BLaER1 treated with 17β-estradiol and CSF1 and Interleukin-3, amounts not matched to agents 10 nM and 100 nM (cell line): ENCODE results near the gene TUBA4A.
A peak's percentile ranks its signal among the peaks of the same experiment; 100 is the strongest.

ENCODE experiments used
- H3K27ac ChIP-seq, 11 experiments: shearing (Covaris generic); formaldehyde crosslinking; 2 replicates each; pipeline ENCODE4 v1.8.1; 2022
- H3K27me3 ChIP-seq, 11 experiments: shearing (Covaris generic); formaldehyde crosslinking; 2 replicates each; pipeline ENCODE4 v1.8.1; 2022
- H3K36me3 ChIP-seq, 11 experiments: shearing (Covaris generic); formaldehyde crosslinking; 2 replicates each; pipeline ENCODE4 v1.8.1; 2022
- H3K4me1 ChIP-seq, 10 experiments: shearing (Covaris generic); formaldehyde crosslinking; 2 replicates each; pipeline ENCODE4 v1.8.1; 2022
- H3K4me2 ChIP-seq, 11 experiments: shearing (Covaris generic); formaldehyde crosslinking; 2 replicates each; pipeline ENCODE4 v1.8.1; 2022
- H3K4me3 ChIP-seq, 10 experiments: shearing (Covaris generic); formaldehyde crosslinking; 2 replicates each; pipeline ENCODE4 v1.8.1; 2022
- H3K9ac ChIP-seq, 11 experiments: shearing (Covaris generic); formaldehyde crosslinking; 2 replicates each; pipeline ENCODE4 v1.8.1; 2022
- H3K9me3 ChIP-seq, 11 experiments: shearing (Covaris generic); formaldehyde crosslinking; replicated peaks in 1 of 11; 2 replicates each; pipeline ENCODE4 v1.8.1; 2022
- H4K20me1 ChIP-seq, 11 experiments: shearing (Covaris generic); formaldehyde crosslinking; 2 replicates each; pipeline ENCODE4 v1.8.1; 2022
- Cebpa-rat ChIP-seq, 11 experiments: shearing (Covaris generic); IDR thresholded peaks; 2 replicates each; pipeline ENCODE4 v1.8.1; 2022

TUBA4A gene

DNA sequence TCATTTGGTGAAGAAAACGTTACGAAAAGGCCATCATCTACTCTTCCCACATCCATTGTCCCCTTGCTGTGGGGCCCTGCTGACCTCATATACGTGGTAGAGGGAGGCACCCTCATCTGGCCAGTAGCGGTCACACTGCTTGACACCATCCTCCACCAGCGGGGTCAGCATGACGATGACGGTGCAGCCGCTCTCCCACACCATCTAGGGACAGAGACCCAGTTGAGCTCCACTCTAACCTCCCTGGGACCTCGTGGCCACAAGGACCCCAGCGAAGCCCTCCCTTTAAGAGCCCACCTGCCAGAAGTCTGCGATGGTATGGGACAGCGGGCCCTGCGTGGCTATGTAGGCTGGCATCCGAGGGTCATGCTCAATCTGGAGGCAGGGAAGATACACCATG is 42.4 kb upstream of the TUBA4A start:
- no peak overlapping the region for H3K4me3 ChIP-seq
- H3K27me3 ChIP-seq, result peaks cover 21 to 25% (median 24%) of the 10 kb centered on the region in 11 experiments
- no peak overlapping the region for H3K4me2 ChIP-seq
- no peaks in the 10 kb centered on the region for H3K9me3 ChIP-seq
- H3K36me3 ChIP-seq, result no peaks in the 10 kb centered on the region
- H3K4me1 ChIP-seq, result peaks cover 8 to 20% (median 16%) of the 10 kb centered on the region in 10 experiments; a peak in 18 of 20 replicates
- peaks cover 0 to 15% (median 0%) of the 10 kb centered on the region in 11 experiments; a peak in 7 of 22 replicates for H4K20me1 ChIP-seq
- no peak for TF ChIP-seq Cebpa-rat (IDR thresholded peaks at IDR 0.05)
- H3K27ac ChIP-seq, result no peak overlapping the region
- no peak overlapping the region for H3K9ac ChIP-seq

- peak overlapping the region; percentile 66 to 87 (median 80) for H3K9ac ChIP-seq
- H3K27ac ChIP-seq, result peak overlapping the region; percentile 55 to 80 (median 70)
- H3K4me2 ChIP-seq, result peak overlapping the region; percentile 78 to 96 (median 88)
- H3K4me3 ChIP-seq, result peak overlapping the region; percentile 57 to 76 (median 61)
- H3K9me3 ChIP-seq, result no peaks in the 10 kb centered on the region
- no peak for TF ChIP-seq Cebpa-rat (IDR thresholded peaks at IDR 0.05)
- peaks cover 0 to 8% (median 0%) of the 10 kb centered on the region in 11 experiments; a peak in 6 of 22 replicates for H4K20me1 ChIP-seq
- H3K4me1 ChIP-seq, result peaks cover 8 to 26% (median 16%) of the 10 kb centered on the region in 10 experiments; a peak in 18 of 20 replicates
- peaks cover 6 to 10% (median 9%) of the 10 kb centered on the region in 11 experiments for H3K27me3 ChIP-seq
- no peaks in the 10 kb centered on the region for H3K36me3 ChIP-seq
Measured at GRCh38 chr2:219294356-219295351, 40.9 kb upstream of the TUBA4A start.

DNA sequence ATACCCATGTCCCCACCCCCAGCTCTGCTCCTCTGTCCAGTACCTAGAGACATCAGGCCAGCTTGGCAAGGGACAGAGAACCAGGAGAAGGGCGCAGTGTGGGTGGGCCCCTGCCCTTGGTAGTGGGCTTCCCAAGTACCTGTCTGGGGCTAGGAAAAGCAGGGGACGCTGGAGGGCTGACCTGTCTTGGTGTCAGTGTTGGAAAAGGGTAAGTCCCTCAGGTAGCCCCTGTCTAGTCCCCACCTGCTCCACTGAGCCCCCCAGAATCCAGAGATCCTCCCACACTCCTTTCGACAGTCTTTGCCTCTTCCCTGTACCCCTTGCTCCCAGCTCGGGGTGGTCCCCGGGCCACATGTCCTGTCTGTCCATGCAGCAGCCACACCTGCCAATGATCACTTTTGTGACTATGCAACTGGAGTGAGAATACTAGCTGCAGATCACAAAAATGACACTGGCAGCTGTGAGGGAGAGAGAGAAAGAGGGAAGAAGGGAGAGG is 40.1 kb upstream of the TUBA4A start:
- no peaks in the 10 kb centered on the region; a peak in 1 of 22 replicates for H4K20me1 ChIP-seq
- H3K27ac ChIP-seq, result peak overlapping the region in 1 of 11 experiments; percentile 69; a peak in 1 of 22 replicates
- peaks cover 8 to 26% (median 15%) of the 10 kb centered on the region in 10 experiments; a peak in 18 of 20 replicates for H3K4me1 ChIP-seq
- peak overlapping the region in 6 of 10 experiments; percentile 58 to 76 (median 60); a peak in 7 of 20 replicates for H3K4me3 ChIP-seq
- peaks cover 0 to 1% (median under 1%) of the 10 kb centered on the region in 11 experiments; a peak in 12 of 22 replicates for H3K27me3 ChIP-seq
- H3K4me2 ChIP-seq, result peak overlapping the region; percentile 78 to 96 (median 88)
- peak overlapping the region in 9 of 11 experiments; percentile 66 to 87 (median 81); a peak in 10 of 22 replicates for H3K9ac ChIP-seq
- H3K9me3 ChIP-seq, result no peaks in the 10 kb centered on the region
- no peaks in the 10 kb centered on the region for H3K36me3 ChIP-seq
- TF ChIP-seq Cebpa-rat (IDR thresholded peaks at IDR 0.05), result no peak

GRCh38 chr2:219292616-219293015 is 38.9 kb upstream of the TUBA4A start:
- Histone ChIP-seq H3K27me3 (no peaks in the 10 kb centered on the region; a peak in 2 of 22 replicates), H3K9ac (no peak overlapping the region), H4K20me1 (no peaks in the 10 kb centered on the region; a peak in 1 of 22 replicates), H3K4me3 (no peak overlapping the region), H3K4me1 (peaks cover 8 to 30% (median 14%) of the 10 kb centered on the region in 10 experiments; a peak in 18 of 20 replicates), H3K36me3 (no peaks in the 10 kb centered on the region), H3K9me3 (no peaks in the 10 kb centered on the region), H3K27ac (no peak overlapping the region), H3K4me2 (no peak overlapping the region)
- TF ChIP-seq Cebpa-rat (IDR thresholded peaks at IDR 0.05), result no peak

DNA sequence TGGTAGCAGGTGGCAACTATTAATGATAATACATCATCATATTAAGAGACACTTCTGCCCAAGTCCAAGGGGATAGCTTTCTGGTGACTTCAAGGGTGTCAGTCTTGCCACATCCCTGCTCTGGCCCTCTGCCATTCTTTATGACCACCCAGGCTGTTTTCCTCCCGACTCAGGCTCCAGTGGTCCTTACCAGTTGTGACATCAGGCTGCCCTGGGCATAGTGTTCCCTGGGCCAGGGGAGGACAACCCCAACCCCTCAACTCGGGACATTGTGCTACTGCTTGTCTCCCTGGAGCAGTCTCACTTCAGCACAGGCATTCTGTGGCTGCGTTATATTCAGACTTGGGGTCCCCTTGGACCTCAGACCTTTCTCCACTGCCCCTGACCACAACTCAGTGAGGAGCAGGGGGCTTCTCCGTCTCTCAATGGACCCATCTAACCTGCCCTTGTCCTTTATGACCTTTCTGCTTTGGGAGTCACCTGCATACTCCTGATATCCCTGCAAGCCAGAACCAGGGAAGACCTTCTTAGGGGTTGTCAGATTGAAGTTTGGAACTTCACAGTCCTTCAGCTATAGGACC is 38.3 kb upstream of the TUBA4A start:
- no peaks in the 10 kb centered on the region; a peak in 2 of 22 replicates for H3K27me3 ChIP-seq
- H3K4me3 ChIP-seq, result no peak overlapping the region
- no peak for TF ChIP-seq Cebpa-rat (IDR thresholded peaks at IDR 0.05)
- no peak overlapping the region for H3K9ac ChIP-seq
- H3K4me1 ChIP-seq, result peaks cover 8 to 32% (median 15%) of the 10 kb centered on the region in 10 experiments; a peak in 18 of 20 replicates
- no peak overlapping the region for H3K4me2 ChIP-seq
- H3K27ac ChIP-seq, result no peak overlapping the region
- no peaks in the 10 kb centered on the region; a peak in 1 of 22 replicates for H4K20me1 ChIP-seq
- no peaks in the 10 kb centered on the region for H3K9me3 ChIP-seq
- H3K36me3 ChIP-seq, result no peaks in the 10 kb centered on the region

GRCh38 chr2:219291394-219291793 is 37.7 kb upstream of the TUBA4A start:
- peaks cover 9 to 36% (median 19%) of the 10 kb centered on the region in 10 experiments; a peak in 18 of 20 replicates for H3K4me1 ChIP-seq
- no peak overlapping the region for H3K4me3 ChIP-seq
- TF ChIP-seq Cebpa-rat (IDR thresholded peaks at IDR 0.05), result no peak
- H3K36me3 ChIP-seq, result peaks cover 0 to 5% (median 0%) of the 10 kb centered on the region in 11 experiments; a peak in 1 of 22 replicates
- no peak overlapping the region for H3K4me2 ChIP-seq
- H3K9ac ChIP-seq, result no peak overlapping the region
- H4K20me1 ChIP-seq, result peaks cover 0 to 6% (median 0%) of the 10 kb centered on the region in 11 experiments; a peak in 2 of 22 replicates
- H3K27ac ChIP-seq, result no peak overlapping the region
- H3K9me3 ChIP-seq, result no peaks in the 10 kb centered on the region
- H3K27me3 ChIP-seq, result no peaks in the 10 kb centered on the region; a peak in 2 of 22 replicates

DNA sequence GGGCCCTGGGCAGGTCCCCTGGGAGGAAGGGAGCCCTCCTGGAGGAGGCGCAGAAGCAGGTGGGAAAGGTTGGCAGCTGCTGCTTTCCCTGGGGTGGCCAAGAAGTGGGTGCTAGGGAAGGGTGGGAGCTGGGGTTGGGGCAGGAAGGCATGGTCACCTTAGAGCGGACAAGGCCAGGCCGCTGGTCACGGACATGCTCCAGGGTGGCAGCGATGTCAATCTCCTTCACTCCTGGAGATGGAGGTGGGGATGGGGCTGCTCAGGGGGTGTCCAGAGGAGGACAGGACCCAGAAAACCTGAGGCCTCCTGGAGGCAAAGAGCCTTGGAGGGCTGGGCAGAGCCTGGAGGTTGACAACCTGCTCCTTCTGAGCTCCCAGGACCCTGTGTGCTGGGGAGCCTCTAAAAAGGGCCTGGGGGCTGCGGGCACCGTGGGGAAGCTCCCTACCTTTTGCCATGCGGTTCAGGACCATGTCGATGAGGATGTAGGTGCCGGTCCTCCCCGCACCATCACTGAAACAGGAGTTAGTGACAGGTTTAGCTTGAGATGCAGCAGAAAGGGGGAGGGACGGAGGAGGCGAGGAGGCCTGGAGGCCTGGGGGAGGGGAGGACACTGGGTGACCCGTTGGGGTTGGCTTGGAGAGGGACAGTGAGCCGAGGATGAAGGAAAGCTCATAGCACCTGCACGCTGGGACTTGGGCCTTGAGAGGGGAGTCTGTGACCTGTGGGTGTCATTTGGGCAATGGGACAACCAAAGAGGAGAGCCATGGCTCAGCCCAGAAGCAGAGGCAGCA is 36.9 kb upstream of the TUBA4A start:
- H3K27ac ChIP-seq, result no peak overlapping the region
- peaks cover 10 to 43% (median 25%) of the 10 kb centered on the region in 10 experiments for H3K4me1 ChIP-seq
- no peaks in the 10 kb centered on the region; a peak in 2 of 22 replicates for H3K27me3 ChIP-seq
- peaks cover 0 to 12% (median 0%) of the 10 kb centered on the region in 11 experiments; a peak in 8 of 22 replicates for H4K20me1 ChIP-seq
- no peak overlapping the region for H3K4me3 ChIP-seq
- H3K4me2 ChIP-seq, result peak overlapping the region in 2 of 11 experiments; percentile 14 to 18; a peak in 1 of 22 replicates
- peaks cover 0 to 7% (median 0%) of the 10 kb centered on the region in 11 experiments; a peak in 5 of 22 replicates for H3K36me3 ChIP-seq
- H3K9me3 ChIP-seq, result no peaks in the 10 kb centered on the region
- TF ChIP-seq Cebpa-rat (IDR thresholded peaks at IDR 0.05), result no peak
- no peak overlapping the region for H3K9ac ChIP-seq
